OCI-LY1 (cell line): ENCODE measurements around the gene PCK2.

Experiments used
- H2AFZ ChIP-seq: fragments of 200-600 bp; sonication (generic), shearing (Covaris generic); 2 replicates; pipeline ENCODE4 v1.6.0; 2014; ENCODE audit warnings: antibody characterized with exemption, mild to moderate bottlenecking, low read length
- H3F3A ChIP-seq: fragments of 200-600 bp; sonication (generic), shearing (Covaris generic); 2 replicates; pipeline ENCODE4 v1.6.0; 2014; ENCODE audit warnings: mild to moderate bottlenecking, antibody characterized with exemption, low read length, moderate library complexity; ENCODE audit not compliant: insufficient read depth
- H3K27ac ChIP-seq: fragments of 200-600 bp; sonication (generic); 2 replicates; pipeline ENCODE4 v1.5.1; 2014; ENCODE audit warnings: low read length, mixed run types, mild to moderate bottlenecking, low read depth; ENCODE audit not compliant: poor library complexity, severe bottlenecking
- H3K27me3 ChIP-seq: fragments of 200-600 bp; sonication (generic); 2 replicates; pipeline ENCODE4 v1.6.0; 2014; ENCODE audit warnings: antibody characterized with exemption, mild to moderate bottlenecking, low read length, moderate library complexity; ENCODE audit not compliant: insufficient read depth
- H3K36me3 ChIP-seq: fragments of 200-600 bp; sonication (generic); 2 replicates; pipeline ENCODE4 v1.6.1; 2014; ENCODE audit warnings: mild to moderate bottlenecking, antibody characterized with exemption, low read length, moderate library complexity, mixed read lengths; ENCODE audit not compliant: insufficient read depth
- H3K4me1 ChIP-seq: fragments of 200-600 bp; sonication (generic); 2 replicates; pipeline ENCODE4 v1.5.1; 2014; ENCODE audit warnings: mild to moderate bottlenecking, low read length, moderate library complexity; ENCODE audit not compliant: insufficient read depth, severe bottlenecking
- H3K4me2 ChIP-seq: fragments of 200-600 bp; sonication (generic), shearing (Covaris generic); 2 replicates; pipeline ENCODE4 v1.6.1; 2014; ENCODE audit warnings: low read length
- H3K4me3 ChIP-seq: fragments of 200-600 bp; sonication (generic); 2 replicates; pipeline ENCODE4 v1.5.1; 2014; ENCODE audit warnings: low read length, low read depth, mild to moderate bottlenecking, mixed read lengths; ENCODE audit not compliant: poor library complexity, severe bottlenecking
- H3K79me2 ChIP-seq: fragments of 200-600 bp; shearing (Covaris generic); 2 replicates; pipeline ENCODE4 v1.6.1; 2016; ENCODE audit warnings: mixed run types, low read length, mixed read lengths; ENCODE audit not compliant: insufficient read depth
- H3K9ac ChIP-seq: fragments of 200-600 bp; sonication (generic), shearing (Covaris generic); 2 replicates; pipeline ENCODE4 v1.6.1; 2014; ENCODE audit warnings: mild to moderate bottlenecking, low read length, mixed read lengths
- H3K9me2 ChIP-seq: fragments of 200-600 bp; sonication (generic), shearing (Covaris generic); 2 replicates; pipeline ENCODE4 v1.6.1; 2014; ENCODE audit warnings: low read depth, mild to moderate bottlenecking, low read length, mixed read lengths
- H3K9me3 ChIP-seq: fragments of 200-600 bp; shearing (Covaris generic); 2 replicates; pipeline ENCODE4 v1.6.1; 2014; ENCODE audit warnings: low read length, mixed read lengths
- H4K20me1 ChIP-seq: fragments of 200-600 bp; sonication (generic), shearing (Covaris generic); 2 replicates; pipeline ENCODE4 v1.6.0; 2016; ENCODE audit warnings: mild to moderate bottlenecking, low read length; ENCODE audit not compliant: insufficient read depth
- EZH2 ChIP-seq: fragments of 200-600 bp; sonication (generic), shearing (Covaris generic); IDR thresholded peaks from 2 replicates; pipeline ENCODE4 v1.8.0; 2017; ENCODE audit warnings: borderline replicate concordance, mixed run types, mild to moderate bottlenecking, antibody characterized with exemption, low read length, moderate library complexity, mixed read lengths
- TF ChIP-seq, protein P1 (sequence below): fragments of 200-600 bp; sonication (generic), shearing (Covaris generic); IDR thresholded peaks from 2 replicates; pipeline ENCODE4 v1.5.1; 2017; ENCODE audit warnings: mild to moderate bottlenecking, antibody characterized with exemption, low read length, moderate library complexity, mixed read lengths

Gene PCK2

DNA sequence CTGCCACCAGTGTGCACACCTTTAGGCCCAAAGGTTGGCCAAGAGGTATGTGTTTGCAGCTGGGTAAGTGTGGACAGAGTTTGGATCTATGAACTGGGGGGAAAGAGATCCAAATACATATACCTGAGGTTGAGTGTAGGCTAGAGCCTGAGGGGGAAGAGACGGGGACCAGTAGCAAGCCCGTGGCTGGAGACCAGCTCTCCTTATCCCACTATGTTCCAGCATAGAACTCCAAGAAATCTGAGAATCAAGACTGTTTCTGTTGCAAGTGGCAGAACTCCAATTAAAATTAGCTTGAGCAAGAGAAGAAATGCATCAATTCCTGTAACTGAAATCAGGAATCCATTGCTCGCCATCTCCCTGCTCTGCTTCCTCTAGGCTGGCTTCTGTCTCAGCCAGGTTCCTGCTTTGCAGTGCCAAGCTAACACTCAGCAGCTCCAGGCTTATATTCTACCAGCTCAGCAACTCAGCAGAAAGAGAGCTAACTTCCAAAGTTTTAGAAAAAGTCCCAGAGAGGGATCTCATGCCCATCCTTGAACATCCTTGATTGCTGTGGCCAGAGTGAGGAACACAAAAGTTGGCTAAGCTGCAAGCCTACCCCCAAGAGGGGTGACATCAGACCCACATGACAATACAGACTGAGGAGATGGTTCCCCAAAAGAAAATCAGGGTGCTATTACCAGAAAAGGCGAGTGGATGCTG, 1.5 kb upstream of the PCK2 start:
- Histone ChIP-seq H3K79me2 (no peaks in the 10 kb centered on the region), H3K9me2 (no peaks in the 10 kb centered on the region), H3K4me2 (no peak overlapping the region), H3K9ac (no peak overlapping the region), H3K27me3 (no peaks in the 10 kb centered on the region), H3K4me1 (peaks cover 19% of the 10 kb centered on the region), H3F3A (no peaks in the 10 kb centered on the region), H4K20me1 (no peaks in the 10 kb centered on the region), H3K9me3 (no peaks in the 10 kb centered on the region), H2AFZ (no peak overlapping the region), H3K27ac (no peak overlapping the region), H3K36me3 (no peaks in the 10 kb centered on the region), H3K4me3 (no peak overlapping the region)
- no peak for TF ChIP-seq EZH2
- TF ChIP-seq, protein P1, sequence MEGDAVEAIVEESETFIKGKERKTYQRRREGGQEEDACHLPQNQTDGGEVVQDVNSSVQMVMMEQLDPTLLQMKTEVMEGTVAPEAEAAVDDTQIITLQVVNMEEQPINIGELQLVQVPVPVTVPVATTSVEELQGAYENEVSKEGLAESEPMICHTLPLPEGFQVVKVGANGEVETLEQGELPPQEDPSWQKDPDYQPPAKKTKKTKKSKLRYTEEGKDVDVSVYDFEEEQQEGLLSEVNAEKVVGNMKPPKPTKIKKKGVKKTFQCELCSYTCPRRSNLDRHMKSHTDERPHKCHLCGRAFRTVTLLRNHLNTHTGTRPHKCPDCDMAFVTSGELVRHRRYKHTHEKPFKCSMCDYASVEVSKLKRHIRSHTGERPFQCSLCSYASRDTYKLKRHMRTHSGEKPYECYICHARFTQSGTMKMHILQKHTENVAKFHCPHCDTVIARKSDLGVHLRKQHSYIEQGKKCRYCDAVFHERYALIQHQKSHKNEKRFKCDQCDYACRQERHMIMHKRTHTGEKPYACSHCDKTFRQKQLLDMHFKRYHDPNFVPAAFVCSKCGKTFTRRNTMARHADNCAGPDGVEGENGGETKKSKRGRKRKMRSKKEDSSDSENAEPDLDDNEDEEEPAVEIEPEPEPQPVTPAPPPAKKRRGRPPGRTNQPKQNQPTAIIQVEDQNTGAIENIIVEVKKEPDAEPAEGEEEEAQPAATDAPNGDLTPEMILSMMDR = no peak

DNA sequence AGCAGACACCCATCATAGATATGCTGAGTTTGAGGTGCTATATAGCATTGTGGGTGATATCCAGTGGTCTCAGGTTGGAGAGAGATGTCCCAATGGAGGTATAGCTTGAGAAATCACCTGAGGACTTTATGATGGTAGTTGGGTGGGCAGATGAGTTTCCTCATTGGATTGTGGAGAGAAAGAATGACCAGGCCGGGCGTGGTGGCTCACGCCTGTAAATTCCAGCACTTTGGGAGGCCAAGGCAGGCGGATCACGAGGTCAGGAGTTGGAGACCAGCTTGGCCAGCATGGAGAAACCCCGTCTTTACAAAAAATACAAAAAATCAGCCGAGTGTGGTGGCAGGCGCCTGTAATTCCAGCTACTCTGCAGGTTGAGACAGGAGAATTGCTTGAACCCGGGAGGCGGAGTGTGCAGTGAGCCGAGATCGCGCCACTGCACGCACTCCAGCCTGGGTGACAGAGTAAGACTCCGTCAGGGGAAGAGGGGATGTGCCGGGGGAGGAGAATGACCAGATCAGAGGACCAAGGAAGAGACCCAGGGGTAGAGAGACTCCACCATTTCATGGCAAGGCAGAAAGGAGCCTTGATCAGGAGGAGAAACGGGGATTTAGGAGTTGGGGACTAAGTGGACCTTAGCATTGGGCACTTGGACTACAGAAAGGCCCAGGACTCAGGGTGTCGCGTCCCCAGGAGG, 757 bp upstream of the PCK2 start:
- H3K9ac ChIP-seq = peak overlapping the region; percentile 92; the same call in 1 of the 2 replicates

DNA sequence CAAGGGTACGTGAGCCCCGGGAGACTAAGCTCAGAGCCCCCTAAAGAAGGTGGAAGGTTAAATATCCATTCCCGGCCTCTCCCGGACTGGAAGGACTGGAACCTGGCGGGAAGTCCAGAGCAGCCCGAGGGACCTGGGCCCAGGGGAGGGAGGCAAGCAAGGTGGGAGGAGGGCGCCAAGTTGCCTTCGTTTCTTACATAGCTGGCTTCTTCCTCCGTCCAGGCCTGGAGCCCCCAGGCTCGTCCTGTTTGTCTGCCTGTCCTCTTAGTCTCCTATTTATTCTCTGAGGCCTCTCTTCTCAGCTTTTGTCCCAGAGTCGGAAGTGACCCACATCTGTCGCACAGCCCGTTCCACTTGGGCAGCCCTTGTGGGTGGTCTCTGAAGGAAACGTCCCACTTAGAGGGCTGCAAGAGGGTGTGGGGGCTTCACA, 745 bp downstream of the PCK2 start:
- Histone ChIP-seq H3K27me3 (no peaks in the 10 kb centered on the region), H3K4me2 (peak overlapping the region; percentile 95), H3K4me3 (peak overlapping the region; percentile 77), H4K20me1 (no peaks in the 10 kb centered on the region), H3K9me3 (no peaks in the 10 kb centered on the region), H3K27ac (peak overlapping the region; percentile 86), H3K4me1 (peaks cover 19% of the 10 kb centered on the region), H3K36me3 (peaks cover 7% of the 10 kb centered on the region; the same call in 1 of the 2 replicates), H3K9me2 (no peaks in the 10 kb centered on the region), H2AFZ (0 out of 2 replicates have a peak overlapping the region, but pooled peaks have one; percentile 10), H3K79me2 (no peaks in the 10 kb centered on the region), H3K9ac (peak overlapping the region; percentile 92), H3F3A (no peaks in the 10 kb centered on the region)
- no peak for TF ChIP-seq EZH2
- TF ChIP-seq, protein P1 = no peak

More for the DNA sequence above, 757 bp upstream of the PCK2 start:
- Histone ChIP-seq H4K20me1 (no peaks in the 10 kb centered on the region), H3K4me2 (peak overlapping the region; percentile 95), H3K36me3 (no peaks in the 10 kb centered on the region), H2AFZ (no peak overlapping the region), H3K79me2 (no peaks in the 10 kb centered on the region), H3K9me2 (no peaks in the 10 kb centered on the region), H3K27me3 (no peaks in the 10 kb centered on the region), H3K27ac (no peak overlapping the region), H3K4me3 (peak overlapping the region; percentile 77), H3K9me3 (no peaks in the 10 kb centered on the region), H3K4me1 (peaks cover 19% of the 10 kb centered on the region), H3F3A (no peaks in the 10 kb centered on the region)
- TF ChIP-seq EZH2 = no peak
- TF ChIP-seq, protein P1 = no peak
